ENCODE measurements around the gene PGLYRP3. TPM values are rescaled to one million over a fixed set of nuclear protein-coding genes. Genes with fewer than 3 reads are reported as not detected.

The PGLYRP3 gene
- total and polyA plus RNA-seq, 2 of the 13 experiments (the other 11 are each of a cell fraction or from before 2014, with no cell fraction given): not detected

GRCh38 chr1:153251562-153251961 is 61.2 kb downstream of the PGLYRP3 start (continued):
- TF ChIP-seq ZHX1 (CRISPR knock-in tag; IDR thresholded peaks at IDR 0.05; ENCODE audit: low read depth) (no peak), ZNF615 (CRISPR knock-in tag; IDR thresholded peaks at IDR 0.05; ENCODE audit: borderline replicate concordance) (no peak), MXD3 (CRISPR knock-in tag; IDR thresholded peaks at IDR 0.05) (no peak)

GRCh38 chr1:153251087-153251486 is 61.7 kb downstream of the PGLYRP3 start:
- DNase-seq (ENCODE audit: low spot score) (no peak), ATAC-seq (no peak), FAIRE-seq (no peak)
- Histone ChIP-seq H3K4me1 (ENCODE audit: insufficient read depth, low read length) (no peaks in the 10 kb centered on the region), H4K20me1 (ENCODE audit: insufficient read depth, low read length) (no peaks in the 10 kb centered on the region), H3K4me2 (ENCODE audit: low read depth, low read length) (no peak overlapping the region), H3K9ac (ENCODE audit: insufficient read depth, low read depth, low read length) (no peak overlapping the region), H3K9me3 (ENCODE audit: low read length) (no peaks in the 10 kb centered on the region), H3K36me3 (replicated peaks in 1 of 2; ENCODE audit: control insufficient read depth in 1 of 2, insufficient read depth in 2 of 2, low read length in 2 of 2) (no peaks in the 10 kb centered on the region), H3K79me2 (ENCODE audit: insufficient read depth, low read length) (no peaks in the 10 kb centered on the region), H3K27me3 (ENCODE audit: control insufficient read depth in 1 of 2, insufficient read depth in 2 of 2, low read length in 2 of 2) (no peaks in the 10 kb centered on the region), H3K27ac (ENCODE audit: extremely low read length, insufficient read depth, low read length) (no peak overlapping the region), H2AFZ (ENCODE audit: low read length) (no peak overlapping the region), H3K4me3 (replicated peaks in 1 of 3; ENCODE audit: insufficient read depth in 1 of 3, low read depth in 2 of 3, low read length in 3 of 3) (no peak overlapping the region)
- ChIA-PET POLR2A (no interaction called here), CTCF (ENCODE audit: low intra/inter-chr PET ratio, low total read pairs) (no interaction called here)
- intact Hi-C loops (cut with micrococcal nuclease; ENCODE audit: unreplicated experiment): no loop called here
- in situ Hi-C loops (cut with HindIII; ENCODE audit: extremely low pct_ligation_motif_present, low pct_unique_long_range_greater_than_20kb): no loop called here
- WGBS (ENCODE audit: low lambda C conversion rate): 37% methylated on average over 2 of the region's 2 CpGs
- no TSS peak for BruUV-seq (replicated peaks)
- no peak for TF ChIP-seq ZKSCAN5 (CRISPR knock-in tag; IDR thresholded peaks at IDR 0.05)
- TF ChIP-seq ZNF564 (CRISPR knock-in tag; IDR thresholded peaks at IDR 0.05): no peak
- TF ChIP-seq ZFP36L1 (CRISPR knock-in tag; IDR thresholded peaks at IDR 0.05): no peak
- TF ChIP-seq PRDM10 (CRISPR knock-in tag; IDR thresholded peaks at IDR 0.05; ENCODE audit: low read depth): no peak
- no peak for TF ChIP-seq U2AF1 (optimal IDR thresholded peaks at IDR 0.05; ENCODE audit: low read depth, low read length)
- no peak for TF ChIP-seq ZBTB2 (CRISPR knock-in tag; IDR thresholded peaks at IDR 0.05; ENCODE audit: low read depth)
- TF ChIP-seq ZNF234 (CRISPR knock-in tag; conservative IDR thresholded peaks at IDR 0.05): no peak
- TF ChIP-seq BRF2 (CRISPR knock-in tag; IDR thresholded peaks at IDR 0.05): no peak
- TF ChIP-seq ZNF235 (CRISPR knock-in tag; IDR thresholded peaks at IDR 0.05; ENCODE audit: borderline replicate concordance): no peak
- TF ChIP-seq ZNF556 (CRISPR knock-in tag; IDR thresholded peaks at IDR 0.05; ENCODE audit: borderline replicate concordance): no peak
- TF ChIP-seq ZNF841 (CRISPR knock-in tag; IDR thresholded peaks at IDR 0.05; ENCODE audit: borderline replicate concordance): no peak
